Panc1 (cell line): ENCODE results near the gene MYLIP. TPM values are rescaled to one million over a fixed set of nuclear protein-coding genes. Genes with fewer than 3 reads are reported as not detected.

Source experiments
- ATAC-seq: fragments of 200-7000 bp; cut with Tn5 transposase; 2 replicates; pipeline ENCODE4 v1.9.1; 2020; ENCODE audit warnings: mild to moderate bottlenecking, moderate library complexity
- BruUV-seq: library from RNA; stranded (reverse); fragments of 400-500 nt; replicated peaks from 2 replicates; lab custom pipeline; 2021; lab: Mats Ljungman, UMichigan
- CTCF ChIA-PET: fragments of 300-600 bp; sonication (Branson Sonifier 250); formaldehyde crosslinking; loops from one replicate; lab custom pipeline; 2022; ENCODE audit warnings: antibody characterized with exemption; lab: Charles Lee
- POLR2A ChIA-PET: fragments of 300-600 bp; sonication (Branson Sonifier 250); formaldehyde crosslinking; loops from one replicate; lab custom pipeline; 2022; ENCODE audit warnings: antibody characterized with exemption; lab: Charles Lee
- DNase-seq: peaks from one replicate; pipeline ENCODE4 v3.0.0-alpha.2; 2010; ENCODE audit warnings: low read depth, low spot score
- H3K27ac ChIP-seq: 2 replicates; pipeline ENCODE4 v1.5.1; 2011; ENCODE audit warnings: mild to moderate bottlenecking, low read length, inconsistent platforms
- H3K27me3 ChIP-seq: fragments of 200-500 bp; sonication (Bioruptor generic); 2 replicates; pipeline ENCODE4 v1.6.0; 2014; ENCODE audit warnings: low read length, inconsistent platforms; ENCODE audit not compliant: control insufficient read depth, insufficient read depth
- H3K36me3 ChIP-seq: fragments of 200-500 bp; sonication (Bioruptor generic); 2 replicates; pipeline ENCODE4 v1.5.1; 2014; ENCODE audit warnings: inconsistent platforms, mild to moderate bottlenecking, low read length, moderate library complexity; ENCODE audit not compliant: control insufficient read depth, insufficient read depth
- H3K4me1 ChIP-seq: 2 replicates; pipeline ENCODE4 v1.5.1; 2011; ENCODE audit warnings: inconsistent platforms, mild to moderate bottlenecking, low read length, moderate library complexity; ENCODE audit not compliant: control insufficient read depth, insufficient read depth
- H3K4me3 ChIP-seq, 2 experiments: 2 replicates each; pipeline ENCODE4 v1.5.1; 2011 to 2012; ENCODE audit warnings: low read depth in 2 of 2, low read length in 2 of 2, mild to moderate bottlenecking in 2 of 2, inconsistent platforms in 1 of 2, moderate library complexity in 1 of 2
- H3K9me3 ChIP-seq: fragments of 200-500 bp; sonication (Bioruptor generic); 2 replicates; pipeline ENCODE4 v1.5.1; 2014; ENCODE audit warnings: low read depth, mild to moderate bottlenecking, inconsistent platforms, low read length, moderate library complexity; ENCODE audit not compliant: control insufficient read depth, insufficient read depth
- CTCF ChIP-seq: fragments of 450-650 bp; IDR thresholded peaks from 2 replicates; pipeline ENCODE4 v1.5.1; 2017; ENCODE audit warnings: mild to moderate bottlenecking
- POLR2AphosphoS5 ChIP-seq: IDR thresholded peaks from 2 replicates; pipeline ENCODE4 v1.6.1; 2012; ENCODE audit warnings: mild to moderate bottlenecking, low read depth, low read length, moderate library complexity
- SIN3A ChIP-seq: IDR thresholded peaks from 2 replicates; pipeline ENCODE4 v1.6.1; 2012; ENCODE audit warnings: low read depth, mild to moderate bottlenecking, low read length, moderate library complexity, borderline replicate concordance; ENCODE audit not compliant: insufficient read depth
- TCF7L2 ChIP-seq: IDR thresholded peaks from 2 replicates; pipeline ENCODE4 v1.6.1; 2011; ENCODE audit warnings: mild to moderate bottlenecking, low read depth, low read length, inconsistent platforms
- in situ Hi-C: cut with HindIII; loops from 2 replicates; pipeline ENCODE4 v1.10.0; 2016; ENCODE audit warnings: low sequenced_read_pairs, low pct_unique_long_range_greater_than_20kb
- intact Hi-C: fragments of 100-400 bp; cut with micrococcal nuclease; formaldehyde crosslinking; loops from one replicate; pipeline ENCODE4 v1.10.0; 2022; ENCODE audit not compliant: unreplicated experiment
- total RNA-seq: library from RNA; stranded (reverse); gene quantifications from one replicate; pipeline ENCODE4 v1.2.1, GENCODE V29; 2021; ENCODE audit not compliant: unreplicated experiment
- TF ChIP-seq, protein P1 (sequence below), 2 experiments: IDR thresholded peaks; 2 replicates each; pipeline ENCODE4 v1.6.1; 2011 to 2012; ENCODE audit warnings: low read depth in 2 of 2, control low read depth in 1 of 2, low read length in 1 of 2, mild to moderate bottlenecking in 1 of 2, moderate library complexity in 1 of 2; ENCODE audit not compliant: insufficient read depth in 1 of 2

MYLIP gene
- total RNA-seq, 1 experiment from 2014 or later, result 12.7 TPM

DNA sequence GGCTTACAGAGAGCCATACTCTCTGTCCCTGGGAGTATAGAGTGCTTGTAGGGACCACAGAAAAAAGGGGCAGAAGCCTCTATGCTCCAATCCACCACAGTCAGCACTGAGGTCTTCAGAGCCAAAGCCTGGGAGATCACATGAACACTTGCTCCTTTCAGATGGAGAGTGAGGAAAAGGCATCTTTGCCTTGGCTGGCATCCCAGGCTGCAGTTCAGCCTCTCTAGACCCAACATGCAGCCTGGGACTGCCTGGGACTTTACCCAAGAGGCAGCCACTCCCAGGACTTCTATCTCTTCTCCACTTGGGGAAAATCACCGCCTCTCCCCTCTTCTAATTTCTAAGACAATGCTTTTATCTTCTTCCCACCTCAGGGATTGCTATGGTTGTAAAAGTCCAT, 46.5 kb upstream of the MYLIP start:
- no peaks in the 10 kb centered on the region for H3K9me3 ChIP-seq
- no peak overlapping the region for H3K4me3 ChIP-seq
- no TSS peak for BruUV-seq
- ChIA-PET CTCF (no interaction called here), POLR2A (no interaction called here)
- no peaks in the 10 kb centered on the region for H3K4me1 ChIP-seq
- in situ Hi-C loops, result no loop called here
- TF ChIP-seq SIN3A (no peak), POLR2AphosphoS5 (no peak), CTCF (no peak), TCF7L2 (no peak)
- TF ChIP-seq, protein P1, sequence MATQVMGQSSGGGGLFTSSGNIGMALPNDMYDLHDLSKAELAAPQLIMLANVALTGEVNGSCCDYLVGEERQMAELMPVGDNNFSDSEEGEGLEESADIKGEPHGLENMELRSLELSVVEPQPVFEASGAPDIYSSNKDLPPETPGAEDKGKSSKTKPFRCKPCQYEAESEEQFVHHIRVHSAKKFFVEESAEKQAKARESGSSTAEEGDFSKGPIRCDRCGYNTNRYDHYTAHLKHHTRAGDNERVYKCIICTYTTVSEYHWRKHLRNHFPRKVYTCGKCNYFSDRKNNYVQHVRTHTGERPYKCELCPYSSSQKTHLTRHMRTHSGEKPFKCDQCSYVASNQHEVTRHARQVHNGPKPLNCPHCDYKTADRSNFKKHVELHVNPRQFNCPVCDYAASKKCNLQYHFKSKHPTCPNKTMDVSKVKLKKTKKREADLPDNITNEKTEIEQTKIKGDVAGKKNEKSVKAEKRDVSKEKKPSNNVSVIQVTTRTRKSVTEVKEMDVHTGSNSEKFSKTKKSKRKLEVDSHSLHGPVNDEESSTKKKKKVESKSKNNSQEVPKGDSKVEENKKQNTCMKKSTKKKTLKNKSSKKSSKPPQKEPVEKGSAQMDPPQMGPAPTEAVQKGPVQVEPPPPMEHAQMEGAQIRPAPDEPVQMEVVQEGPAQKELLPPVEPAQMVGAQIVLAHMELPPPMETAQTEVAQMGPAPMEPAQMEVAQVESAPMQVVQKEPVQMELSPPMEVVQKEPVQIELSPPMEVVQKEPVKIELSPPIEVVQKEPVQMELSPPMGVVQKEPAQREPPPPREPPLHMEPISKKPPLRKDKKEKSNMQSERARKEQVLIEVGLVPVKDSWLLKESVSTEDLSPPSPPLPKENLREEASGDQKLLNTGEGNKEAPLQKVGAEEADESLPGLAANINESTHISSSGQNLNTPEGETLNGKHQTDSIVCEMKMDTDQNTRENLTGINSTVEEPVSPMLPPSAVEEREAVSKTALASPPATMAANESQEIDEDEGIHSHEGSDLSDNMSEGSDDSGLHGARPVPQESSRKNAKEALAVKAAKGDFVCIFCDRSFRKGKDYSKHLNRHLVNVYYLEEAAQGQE (IDR thresholded peaks at IDR 0.05; ENCODE audit: insufficient read depth in 1 of 2, low read depth in 2 of 2, low read length in 1 of 2), result no peak
- no peak overlapping the region for H3K27ac ChIP-seq
- peaks cover 17% of the 10 kb centered on the region for H3K27me3 ChIP-seq
- intact Hi-C loops, result no loop called here
- H3K36me3 ChIP-seq, result no peaks in the 10 kb centered on the region
- ATAC-seq, result no peak
- DNase-seq, result no peak

DNA sequence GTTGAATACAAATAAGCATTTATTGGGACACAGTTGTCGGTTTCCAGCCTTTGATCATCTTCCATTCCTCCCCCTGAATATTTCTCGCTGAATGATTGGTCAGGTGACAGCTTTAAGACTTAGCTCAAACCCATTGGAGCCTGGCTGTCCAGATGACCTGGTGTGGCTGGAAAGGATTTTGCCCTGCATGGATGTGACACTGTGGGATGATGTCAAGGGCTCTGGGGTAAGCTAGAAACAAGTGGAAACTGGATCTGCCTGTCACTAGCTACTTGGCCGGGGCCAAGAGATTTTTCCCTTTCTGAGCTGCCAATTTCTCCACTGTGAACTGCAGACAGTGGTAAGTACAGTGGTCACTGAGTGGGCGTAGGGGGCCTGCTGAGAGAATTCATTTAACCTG, 41.9 kb upstream of the MYLIP start:
- Histone ChIP-seq H3K27ac (no peak overlapping the region), H3K9me3 (no peaks in the 10 kb centered on the region), H3K4me1 (no peaks in the 10 kb centered on the region), H3K4me3 (no peak overlapping the region), H3K36me3 (no peaks in the 10 kb centered on the region), H3K27me3 (peaks cover 6% of the 10 kb centered on the region; the same call in 1 of the 2 replicates)
- BruUV-seq, result no TSS peak
- in situ Hi-C loops (no loop called here), intact Hi-C loops (no loop called here)
- ChIA-PET CTCF (no interaction called here), POLR2A (interaction anchor here (0.6 kb wide), 1 partner anchor 42 kb away, joined by 7 read pairs; the partner anchor contains the start of gene MYLIP)
- TF ChIP-seq, protein P1 (IDR thresholded peaks at IDR 0.05; ENCODE audit: insufficient read depth in 1 of 2, low read depth in 2 of 2, low read length in 1 of 2), result no peak
- TF ChIP-seq SIN3A (no peak), POLR2AphosphoS5 (no peak), CTCF (no peak), TCF7L2 (no peak)
- DNase-seq, result no peak
- no peak for ATAC-seq
